IPS-20b (cell line): Measurements from ENCODE around the gene ADARB2.
"Not testable (repeated sequence)": the region's sequence is repeated elsewhere in the genome, so short reads cannot be mapped to it uniquely, and the experiment has no call there.

Source experiments
- H3K27ac ChIP-seq: one replicate; pipeline ENCODE4 v1.5.1; 2013; ENCODE audit warnings: low read length
- H3K27me3 ChIP-seq: 2 replicates; pipeline ENCODE4 v1.6.1; 2013; ENCODE audit warnings: mild to moderate bottlenecking, low read length, inconsistent platforms; ENCODE audit not compliant: insufficient read depth
- H3K36me3 ChIP-seq: 2 replicates; pipeline ENCODE4 v1.6.1; 2013; ENCODE audit warnings: low read depth, mild to moderate bottlenecking, inconsistent platforms, low read length, moderate library complexity; ENCODE audit not compliant: insufficient read depth
- H3K4me1 ChIP-seq: 2 replicates; pipeline ENCODE4 v1.6.1; 2013; ENCODE audit warnings: mild to moderate bottlenecking, control low read depth, inconsistent platforms, low read length, moderate library complexity; ENCODE audit not compliant: insufficient read depth
- H3K4me3 ChIP-seq: 2 replicates; pipeline ENCODE4 v1.5.1; 2013; ENCODE audit warnings: mild to moderate bottlenecking, low read length, inconsistent platforms
- H3K9ac ChIP-seq: 2 replicates; pipeline ENCODE4 v1.6.1; 2013; ENCODE audit warnings: low read depth, mild to moderate bottlenecking, inconsistent platforms, low read length, moderate library complexity
- H3K9me3 ChIP-seq: 2 replicates; pipeline ENCODE4 v1.6.1; 2013; ENCODE audit warnings: mild to moderate bottlenecking, low read depth, low read length, inconsistent platforms; ENCODE audit not compliant: insufficient read depth

Gene ADARB2

GRCh38 chr10:1358860-1359625 lies 378.3 kb downstream of the ADARB2 start:
- H3K36me3 ChIP-seq, result no peaks in the 10 kb centered on the region
- H3K9ac ChIP-seq, result no peak overlapping the region
- no peaks in the 10 kb centered on the region for H3K9me3 ChIP-seq
- no peaks in the 10 kb centered on the region for H3K27me3 ChIP-seq
- H3K4me3 ChIP-seq, result no peak overlapping the region
- H3K27ac ChIP-seq, result no peak overlapping the region
- H3K4me1 ChIP-seq, result peaks cover 30% of the 10 kb centered on the region

DNA sequence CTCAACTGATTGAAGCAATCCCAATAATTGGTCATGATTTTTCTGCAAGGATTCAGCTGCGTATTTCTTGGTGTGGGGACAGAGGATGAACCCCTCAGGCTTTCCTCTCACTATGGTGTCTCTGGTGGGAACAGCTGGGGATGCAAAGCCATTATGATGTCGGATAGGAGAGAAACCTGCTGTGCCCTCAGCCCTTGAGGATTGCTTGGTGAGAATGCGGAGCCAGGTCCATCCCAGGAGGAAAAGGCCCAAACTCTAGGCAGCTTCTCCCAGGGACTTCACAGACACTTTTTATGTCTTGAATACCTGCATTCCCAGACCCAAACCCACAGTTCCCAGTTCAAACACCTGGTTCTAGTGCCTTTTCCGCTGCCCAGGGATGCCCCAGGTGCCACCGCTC lies 379.2 kb downstream of the ADARB2 start:
- no peak overlapping the region for H3K4me3 ChIP-seq
- peaks cover 30% of the 10 kb centered on the region for H3K4me1 ChIP-seq
- H3K9ac ChIP-seq, result no peak overlapping the region
- H3K27me3 ChIP-seq, result no peaks in the 10 kb centered on the region
- H3K9me3 ChIP-seq, result no peaks in the 10 kb centered on the region
- H3K36me3 ChIP-seq, result no peaks in the 10 kb centered on the region
- no peak overlapping the region for H3K27ac ChIP-seq

DNA sequence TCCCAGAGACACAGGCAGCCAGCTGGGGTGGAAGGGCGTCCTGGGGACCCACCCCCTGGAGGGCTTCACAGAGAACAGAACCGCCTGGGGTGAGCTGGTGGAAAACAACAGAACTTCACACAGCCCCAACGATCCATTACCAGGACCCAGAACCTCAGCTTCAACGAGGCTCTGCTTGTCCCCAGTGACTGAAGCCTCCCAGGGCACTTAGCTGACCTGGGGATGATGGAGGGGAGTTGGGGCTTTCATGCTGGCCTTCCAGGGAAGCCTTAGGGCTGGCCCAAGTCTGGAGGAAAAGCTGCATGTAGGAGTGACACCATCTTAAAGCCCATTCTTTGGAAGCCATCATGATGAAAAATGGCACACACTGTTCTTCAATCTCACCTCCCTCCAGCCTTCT lies 381.0 kb downstream of the ADARB2 start:
- peaks cover 28% of the 10 kb centered on the region for H3K4me1 ChIP-seq
- no peaks in the 10 kb centered on the region for H3K36me3 ChIP-seq
- H3K9ac ChIP-seq, result no peak overlapping the region
- no peaks in the 10 kb centered on the region for H3K9me3 ChIP-seq
- H3K27ac ChIP-seq, result no peak overlapping the region
- no peaks in the 10 kb centered on the region for H3K27me3 ChIP-seq
- H3K4me3 ChIP-seq, result no peak overlapping the region

GRCh38 chr10:1354809-1355710 lies 382.3 kb downstream of the ADARB2 start:
- Histone ChIP-seq H3K4me1 (peaks cover 18% of the 10 kb centered on the region), H3K27ac (no peak overlapping the region), H3K9me3 (no peaks in the 10 kb centered on the region), H3K36me3 (no peaks in the 10 kb centered on the region), H3K4me3 (no peak overlapping the region), H3K27me3 (no peaks in the 10 kb centered on the region), H3K9ac (no peak overlapping the region)

GRCh38 chr10:1352296-1352695 lies 385.0 kb downstream of the ADARB2 start:
- not testable (repeated sequence) for H3K36me3 ChIP-seq, H3K27me3 ChIP-seq, H3K27ac ChIP-seq, H3K9ac ChIP-seq, H3K4me1 ChIP-seq, H3K9me3 ChIP-seq, H3K4me3 ChIP-seq

GRCh38 chr10:1348773-1349050 lies 388.6 kb downstream of the ADARB2 start:
- Histone ChIP-seq H3K27me3 (no peaks in the 10 kb centered on the region; the same call in 1 of the 2 replicates), H3K36me3 (no peaks in the 10 kb centered on the region), H3K27ac (no peak overlapping the region)

GRCh38 chr10:1347962-1348772 lies 389.2 kb downstream of the ADARB2 start:
- no peaks in the 10 kb centered on the region for H3K36me3 ChIP-seq

More at GRCh38 chr10:1348773-1349050, 388.6 kb downstream of the ADARB2 start:
- H3K4me1 ChIP-seq, result peaks cover 3% of the 10 kb centered on the region; the same call in 1 of the 2 replicates
- H3K9me3 ChIP-seq, result no peaks in the 10 kb centered on the region
- H3K4me3 ChIP-seq, result no peak overlapping the region
- H3K9ac ChIP-seq, result no peak overlapping the region

GRCh38 chr10:1347525-1347924 lies 389.8 kb downstream of the ADARB2 start:
- H3K27ac ChIP-seq, result no peak overlapping the region
- no peak overlapping the region for H3K4me3 ChIP-seq
- H3K9ac ChIP-seq, result no peak overlapping the region
- H3K27me3 ChIP-seq, result no peaks in the 10 kb centered on the region; the same call in 1 of the 2 replicates
- no peaks in the 10 kb centered on the region for H3K9me3 ChIP-seq
- H3K4me1 ChIP-seq, result peaks cover 3% of the 10 kb centered on the region; the same call in 1 of the 2 replicates
- H3K36me3 ChIP-seq, result no peaks in the 10 kb centered on the region

More at GRCh38 chr10:1347962-1348772, 389.2 kb downstream of the ADARB2 start:
- no peak overlapping the region for H3K4me3 ChIP-seq
- no peaks in the 10 kb centered on the region; the same call in 1 of the 2 replicates for H3K27me3 ChIP-seq
- H3K4me1 ChIP-seq, result peaks cover 3% of the 10 kb centered on the region; the same call in 1 of the 2 replicates
- no peak overlapping the region for H3K27ac ChIP-seq
- H3K9me3 ChIP-seq, result no peaks in the 10 kb centered on the region
- no peak overlapping the region for H3K9ac ChIP-seq

- no peak overlapping the region for H3K9ac ChIP-seq
- H3K36me3 ChIP-seq, result no peaks in the 10 kb centered on the region
- H3K4me3 ChIP-seq, result no peak overlapping the region
- peaks cover 3% of the 10 kb centered on the region; the same call in 1 of the 2 replicates for H3K4me1 ChIP-seq
- no peaks in the 10 kb centered on the region for H3K9me3 ChIP-seq
- H3K27ac ChIP-seq, result no peak overlapping the region
- no peaks in the 10 kb centered on the region; the same call in 1 of the 2 replicates for H3K27me3 ChIP-seq
Measured at GRCh38 chr10:1346201-1346600, 391.1 kb downstream of the ADARB2 start.

DNA sequence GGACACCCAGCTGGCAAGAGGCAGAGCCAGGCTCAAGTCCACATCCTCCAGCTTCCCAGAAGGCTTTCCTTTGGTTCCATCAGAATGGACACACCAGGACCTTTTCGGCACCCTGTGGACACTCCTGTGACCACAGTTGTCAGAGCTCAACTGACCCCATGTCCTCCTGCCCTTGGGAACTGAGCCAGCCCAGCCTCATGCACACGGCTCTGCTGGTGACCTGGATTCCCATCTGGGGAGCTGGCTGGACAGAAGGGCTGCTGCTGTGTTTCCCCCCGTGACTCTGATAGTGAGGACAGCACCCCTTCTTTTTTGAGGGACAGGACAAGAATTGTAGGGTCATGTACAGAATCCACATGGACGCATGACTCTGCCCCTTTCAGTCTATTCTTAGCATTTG lies 392.0 kb downstream of the ADARB2 start:
- H3K9ac ChIP-seq, result no peak overlapping the region
- no peak overlapping the region for H3K4me3 ChIP-seq
- H3K27ac ChIP-seq, result no peak overlapping the region
- H3K36me3 ChIP-seq, result no peaks in the 10 kb centered on the region
- H3K4me1 ChIP-seq, result peaks cover 3% of the 10 kb centered on the region; the same call in 1 of the 2 replicates
- H3K27me3 ChIP-seq, result no peaks in the 10 kb centered on the region; the same call in 1 of the 2 replicates
- H3K9me3 ChIP-seq, result no peaks in the 10 kb centered on the region

GRCh38 chr10:1344846-1345245 lies 392.5 kb downstream of the ADARB2 start:
- Histone ChIP-seq H3K9ac (no peak overlapping the region), H3K4me3 (no peak overlapping the region), H3K27ac (no peak overlapping the region), H3K36me3 (no peaks in the 10 kb centered on the region), H3K9me3 (no peaks in the 10 kb centered on the region), H3K4me1 (peaks cover 3% of the 10 kb centered on the region; the same call in 1 of the 2 replicates), H3K27me3 (no peaks in the 10 kb centered on the region; the same call in 1 of the 2 replicates)
